NCI-H510A treated with DMSO at 0.1 percent for 48 hours (cell line): ENCODE results near the gene GCK.
"Not testable (repeated sequence)": the region's sequence is repeated elsewhere in the genome, so short reads cannot be mapped to it uniquely, and the experiment has no call there.

Experiments used
- DNase-seq: peaks from one replicate; lab custom pipeline; 2025; lab: John Stamatoyannopoulos, UW

GCK gene

DNA sequence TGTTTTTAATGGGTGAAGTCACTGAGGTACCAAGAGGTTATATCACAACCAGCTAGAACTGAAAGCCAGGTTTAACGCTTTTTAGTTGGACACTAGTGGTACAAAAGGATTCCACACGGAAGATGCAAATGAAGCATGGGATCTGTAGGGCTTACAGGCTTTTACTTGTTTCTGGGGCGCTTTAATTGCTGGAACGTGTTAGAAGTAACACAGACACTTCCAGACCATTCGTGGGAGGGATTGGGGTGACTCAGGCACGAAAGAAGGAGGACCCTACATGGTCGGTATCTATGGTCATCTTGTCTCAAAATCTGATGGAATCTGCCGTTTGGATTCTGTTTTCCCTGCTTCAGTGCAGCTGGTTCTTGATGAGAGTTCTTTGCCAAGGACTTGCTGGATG lies 12.6 kb upstream of the GCK start:
- DNase-seq, result no peak

DNA sequence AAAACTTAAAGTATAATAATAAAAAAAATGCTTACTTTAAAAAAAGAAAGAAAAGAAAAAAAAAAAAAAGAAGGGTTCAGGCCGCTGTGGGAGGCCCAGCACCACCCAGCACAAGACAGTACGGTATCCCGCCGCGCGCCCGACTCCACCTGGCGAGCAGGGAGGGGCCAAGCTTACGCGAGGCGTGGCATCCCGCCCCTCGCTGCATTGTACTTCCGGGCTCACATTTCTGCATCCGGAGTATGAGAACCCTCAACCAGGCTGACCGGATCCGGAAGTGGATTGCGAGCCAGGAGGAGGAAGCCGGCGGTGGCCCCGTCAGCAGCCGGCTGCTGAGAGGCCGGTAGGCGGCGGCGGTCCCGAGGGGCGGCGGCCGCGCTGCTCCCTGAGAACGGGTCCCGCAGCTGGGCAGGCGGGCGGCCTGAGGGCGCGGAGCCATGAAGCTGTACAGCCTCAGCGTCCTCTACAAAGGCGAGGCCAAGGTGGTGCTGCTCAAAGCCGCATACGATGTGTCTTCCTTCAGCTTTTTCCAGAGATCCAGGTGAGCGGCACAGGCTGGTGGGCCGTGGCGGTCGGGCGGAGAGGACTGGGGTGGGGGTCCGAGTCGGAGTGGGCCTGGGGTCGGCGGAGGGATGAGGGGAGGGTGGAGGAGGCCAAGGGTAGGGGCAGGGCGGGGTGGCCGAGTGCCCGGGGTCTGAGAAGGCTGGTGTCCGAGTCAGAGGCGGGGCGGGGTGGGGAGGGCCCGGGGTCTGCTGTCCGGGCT lies 11.6 kb upstream of the GCK start, which contains the start of gene YKT6:
YKT6 (plus strand) TSS at position 280 of the 763 bp plus-strand sequence; CDS start at position 438, 158 bp downstream.
- peak; percentile 93 for DNase-seq

- DNase-seq, result not testable (repeated sequence)
These were observed 10.9 kb upstream of the GCK start for GRCh38 chr7:44200163-44200562.

DNA sequence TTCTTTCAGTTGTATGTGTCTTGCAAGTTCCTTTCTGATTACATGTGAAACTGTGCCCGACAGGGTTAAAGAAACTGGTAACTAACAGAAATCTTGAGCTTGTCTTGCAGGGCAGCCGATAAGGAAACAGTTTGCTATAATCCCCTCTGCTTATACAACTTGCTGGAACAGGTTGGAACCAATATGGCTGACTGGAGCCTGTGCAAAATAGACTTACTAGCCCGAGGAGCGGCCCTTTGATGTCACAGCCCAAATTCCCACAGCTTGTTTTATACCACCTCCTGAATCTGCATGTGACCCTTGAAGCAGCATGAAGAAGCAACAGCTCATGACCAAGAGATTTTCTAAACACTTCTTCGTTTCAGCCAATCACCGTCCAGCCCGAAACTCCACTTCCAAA lies 8.2 kb upstream of the GCK start:
- DNase-seq, result no peak

DNA sequence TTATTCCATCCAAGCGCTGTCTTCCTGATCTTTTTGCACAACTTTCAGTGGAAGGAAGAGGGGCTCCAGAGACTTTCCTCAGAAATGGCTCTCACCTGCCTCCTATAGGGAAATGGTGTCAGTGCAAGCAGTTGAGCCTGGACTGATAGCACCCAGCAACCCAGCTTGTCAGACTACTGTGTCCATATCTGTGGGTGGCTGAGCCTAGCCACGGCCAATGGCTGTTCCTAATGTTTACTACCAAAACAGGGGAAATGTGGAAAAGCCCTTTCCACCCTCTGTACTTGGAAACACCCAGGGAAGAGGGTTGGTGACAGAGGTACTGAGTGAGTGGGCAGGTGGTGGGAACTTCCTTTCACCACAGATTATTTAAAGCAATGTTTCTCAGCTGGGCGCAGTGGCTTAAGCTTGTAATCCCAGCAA lies 7.2 kb upstream of the GCK start:
- DNase-seq, result peak; percentile 24

DNA sequence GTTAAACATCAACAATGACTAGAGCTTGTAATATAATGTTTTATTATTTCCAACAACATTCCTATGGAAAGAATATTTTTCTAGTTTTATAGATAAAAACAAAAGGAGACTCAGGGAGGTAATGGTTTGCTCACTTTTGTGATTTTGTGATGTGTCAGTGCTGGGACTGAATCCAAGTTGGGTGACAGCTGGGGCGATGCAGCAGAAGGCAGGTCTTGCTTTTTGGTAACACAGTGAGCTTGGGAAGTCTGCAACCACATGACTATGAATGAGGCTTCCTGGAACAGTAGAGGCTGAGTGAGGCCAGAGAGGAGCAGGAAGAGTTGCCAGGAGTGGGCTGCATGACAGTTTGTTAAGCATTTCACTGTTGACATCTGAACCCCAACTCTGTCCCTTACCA lies 6.7 kb upstream of the GCK start:
- no peak for DNase-seq

DNA sequence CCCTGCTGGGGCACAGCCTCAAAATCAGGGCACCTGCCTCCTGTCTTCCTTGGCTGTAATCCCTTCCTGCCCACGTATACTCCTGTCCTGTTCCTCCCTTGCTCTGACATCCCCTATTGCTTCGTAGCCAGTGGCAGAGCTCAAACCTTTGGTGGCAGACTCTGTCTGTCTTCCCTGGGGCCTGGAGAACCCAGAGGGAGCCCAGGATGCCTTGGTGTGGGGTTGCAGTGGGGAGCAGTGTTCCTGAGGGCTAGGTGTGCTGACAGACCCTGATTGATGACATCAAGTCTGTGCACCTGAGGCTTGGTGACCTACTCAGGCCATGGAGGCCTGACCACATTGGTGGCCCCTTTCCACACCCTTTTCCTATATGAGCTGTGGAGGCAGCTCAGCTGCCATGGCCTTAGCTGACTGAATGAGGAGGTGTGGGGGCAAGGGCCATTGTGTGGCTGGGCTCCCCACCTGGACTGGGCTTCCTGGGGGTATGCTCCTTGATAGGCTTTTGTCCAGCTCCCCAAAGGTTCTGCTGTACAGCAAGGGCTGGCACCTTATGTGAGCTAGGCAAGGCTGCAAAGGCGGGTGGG lies 5.4 kb upstream of the GCK start:
- no peak for DNase-seq

GRCh38 chr7:44194069-44194468 lies 4.8 kb upstream of the GCK start:
- DNase-seq, result no peak

- DNase-seq, result no peak
These were observed 4.0 kb upstream of the GCK start for GRCh38 chr7:44193011-44193802.

- no peak for DNase-seq
These were observed 1.9 kb upstream of the GCK start for GRCh38 chr7:44191171-44191570.

GRCh38 chr7:44189993-44190872 lies 994 bp upstream of the GCK start:
- no peak for DNase-seq

- no peak for DNase-seq
These were observed 586 bp downstream of the GCK start for GRCh38 chr7:44188480-44189225.

DNA sequence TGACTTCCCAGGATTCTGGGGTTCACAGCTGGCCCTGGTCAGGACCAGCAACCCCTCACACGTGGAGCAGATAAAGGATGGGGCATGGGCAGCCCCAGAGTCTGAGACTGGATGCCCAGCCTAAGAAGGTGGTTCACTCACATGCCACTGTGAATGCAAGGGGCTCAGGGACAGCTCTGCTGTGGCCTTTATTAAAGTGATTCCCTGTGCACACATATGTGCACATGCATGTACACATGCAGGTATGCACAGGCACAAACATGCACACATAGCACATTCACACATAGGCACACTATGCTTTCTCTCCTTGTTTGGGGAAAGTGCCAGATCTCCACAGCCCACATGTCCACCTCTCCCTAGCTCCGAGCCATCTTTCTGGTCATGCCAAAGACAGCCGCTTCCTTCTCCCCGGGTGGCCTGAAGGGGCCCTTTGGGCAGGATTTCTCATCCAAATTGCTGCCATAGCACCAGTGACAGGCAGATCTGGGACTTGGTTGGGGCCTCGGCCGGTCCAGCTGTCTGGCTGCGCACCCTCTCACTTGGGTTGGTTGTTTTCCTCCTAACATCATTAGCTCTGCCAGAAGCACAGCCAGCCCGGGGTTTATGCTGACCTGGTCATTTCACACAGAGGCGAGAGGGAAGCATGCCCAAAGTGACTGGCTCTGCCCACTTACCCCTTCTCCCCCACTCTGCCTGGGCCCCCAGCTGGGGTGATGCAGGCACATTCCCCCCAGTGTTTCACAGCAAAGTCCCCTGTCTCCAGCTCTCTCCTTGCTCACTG lies 1.4 kb downstream of the GCK start:
- no peak for DNase-seq

GRCh38 chr7:44186736-44187135 lies 2.5 kb downstream of the GCK start:
- no peak for DNase-seq

- DNase-seq, result peak; percentile 72
These were observed 3.5 kb downstream of the GCK start for GRCh38 chr7:44185729-44186128.

DNA sequence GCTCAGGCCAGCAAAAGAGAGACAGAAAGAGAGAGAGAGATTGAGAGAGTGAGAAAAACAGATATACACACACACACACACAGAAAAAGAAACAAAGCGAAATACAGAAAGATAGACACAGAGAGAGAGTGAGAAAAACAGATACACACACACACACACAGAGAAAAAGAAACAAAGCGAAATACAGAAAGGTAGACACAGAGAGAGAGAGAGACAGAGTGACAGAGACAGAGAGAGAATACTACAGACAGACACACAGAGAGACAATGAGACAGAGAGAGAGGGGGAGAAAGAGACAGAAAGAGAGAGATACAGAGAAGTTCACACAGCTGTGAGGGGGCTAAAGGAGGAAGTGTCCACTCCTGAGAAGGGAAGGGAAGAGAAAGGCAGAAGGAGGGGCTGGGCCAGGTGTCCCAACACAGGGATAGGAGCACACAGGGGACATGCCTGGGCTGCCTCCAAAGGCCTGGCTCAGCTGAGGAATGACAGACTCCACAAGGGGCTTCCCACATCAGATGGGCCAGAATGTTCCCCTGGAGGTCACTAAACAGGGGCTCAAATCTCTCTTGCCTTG lies 4.3 kb downstream of the GCK start:
- DNase-seq, result no peak

DNA sequence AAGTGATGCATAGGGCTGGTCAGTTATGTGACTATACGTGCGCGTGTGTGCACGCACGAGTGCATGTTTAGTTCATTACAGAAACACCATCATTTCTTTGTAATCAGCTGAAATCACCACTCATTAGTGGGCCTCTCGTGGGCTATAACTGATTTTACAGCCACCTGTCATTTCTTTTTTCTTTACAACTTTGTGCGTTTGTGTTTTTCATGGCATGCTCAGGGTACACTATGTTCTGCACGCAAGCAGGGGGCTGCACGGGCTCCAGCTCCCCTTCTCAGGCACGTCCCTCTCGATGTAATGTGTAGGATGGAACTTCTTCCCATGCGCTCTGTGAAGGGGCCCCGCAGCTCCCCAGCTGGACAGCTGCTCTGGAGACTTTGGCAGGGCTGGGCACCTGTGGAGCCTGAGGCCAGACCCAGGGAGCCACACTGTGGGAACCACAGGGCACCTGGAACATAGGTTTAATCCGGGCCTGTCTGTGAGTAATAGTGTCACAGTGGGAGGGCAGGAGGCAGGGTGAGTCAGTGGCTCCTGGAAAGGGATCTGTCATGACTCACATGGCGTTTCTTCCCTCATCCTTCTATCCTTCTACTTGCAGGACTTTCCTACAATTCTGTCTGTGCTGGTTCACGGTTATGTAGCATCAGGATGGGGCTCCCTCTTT lies 4.9 kb downstream of the GCK start:
- DNase-seq, result no peak

GRCh38 chr7:44183386-44183785 lies 5.9 kb downstream of the GCK start:
- DNase-seq, result no peak

GRCh38 chr7:44182827-44183226 lies 6.4 kb downstream of the GCK start:
- DNase-seq, result no peak

GRCh38 chr7:44180631-44181030 lies 8.6 kb downstream of the GCK start:
- no peak for DNase-seq
